Measurements from ENCODE around the gene LAMA2.

DNA sequence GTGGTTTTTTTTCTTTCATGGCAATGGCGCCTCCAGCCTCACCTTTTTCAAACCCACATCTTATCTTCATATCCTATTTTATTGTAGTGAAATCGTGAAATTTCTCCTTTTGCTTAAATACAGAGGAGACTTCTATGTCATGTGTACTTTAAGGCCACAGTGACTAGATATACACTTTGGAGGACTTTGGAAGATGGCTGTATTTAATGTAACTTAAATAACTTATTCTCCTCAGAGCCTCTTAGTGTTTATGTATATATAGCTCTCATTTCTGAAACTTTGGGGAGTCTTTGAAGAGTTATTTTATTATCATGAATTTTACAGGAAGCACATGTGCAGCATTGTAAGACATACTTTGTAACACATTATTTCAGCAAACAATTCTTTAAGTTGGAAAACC, 968 bp downstream of the LAMA2 start:
- TF ChIP-seq, protein P1, sequence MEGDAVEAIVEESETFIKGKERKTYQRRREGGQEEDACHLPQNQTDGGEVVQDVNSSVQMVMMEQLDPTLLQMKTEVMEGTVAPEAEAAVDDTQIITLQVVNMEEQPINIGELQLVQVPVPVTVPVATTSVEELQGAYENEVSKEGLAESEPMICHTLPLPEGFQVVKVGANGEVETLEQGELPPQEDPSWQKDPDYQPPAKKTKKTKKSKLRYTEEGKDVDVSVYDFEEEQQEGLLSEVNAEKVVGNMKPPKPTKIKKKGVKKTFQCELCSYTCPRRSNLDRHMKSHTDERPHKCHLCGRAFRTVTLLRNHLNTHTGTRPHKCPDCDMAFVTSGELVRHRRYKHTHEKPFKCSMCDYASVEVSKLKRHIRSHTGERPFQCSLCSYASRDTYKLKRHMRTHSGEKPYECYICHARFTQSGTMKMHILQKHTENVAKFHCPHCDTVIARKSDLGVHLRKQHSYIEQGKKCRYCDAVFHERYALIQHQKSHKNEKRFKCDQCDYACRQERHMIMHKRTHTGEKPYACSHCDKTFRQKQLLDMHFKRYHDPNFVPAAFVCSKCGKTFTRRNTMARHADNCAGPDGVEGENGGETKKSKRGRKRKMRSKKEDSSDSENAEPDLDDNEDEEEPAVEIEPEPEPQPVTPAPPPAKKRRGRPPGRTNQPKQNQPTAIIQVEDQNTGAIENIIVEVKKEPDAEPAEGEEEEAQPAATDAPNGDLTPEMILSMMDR (IDR thresholded peaks at IDR 0.05) = no peak
- TF ChIP-seq, protein P2, sequence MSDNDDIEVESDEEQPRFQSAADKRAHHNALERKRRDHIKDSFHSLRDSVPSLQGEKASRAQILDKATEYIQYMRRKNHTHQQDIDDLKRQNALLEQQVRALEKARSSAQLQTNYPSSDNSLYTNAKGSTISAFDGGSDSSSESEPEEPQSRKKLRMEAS (IDR thresholded peaks at IDR 0.05; ENCODE audit: low read depth) = no peak
- TF ChIP-seq RAD21 (IDR thresholded peaks at IDR 0.05; ENCODE audit: low read length) = no peak
- TF ChIP-seq, protein P3, sequence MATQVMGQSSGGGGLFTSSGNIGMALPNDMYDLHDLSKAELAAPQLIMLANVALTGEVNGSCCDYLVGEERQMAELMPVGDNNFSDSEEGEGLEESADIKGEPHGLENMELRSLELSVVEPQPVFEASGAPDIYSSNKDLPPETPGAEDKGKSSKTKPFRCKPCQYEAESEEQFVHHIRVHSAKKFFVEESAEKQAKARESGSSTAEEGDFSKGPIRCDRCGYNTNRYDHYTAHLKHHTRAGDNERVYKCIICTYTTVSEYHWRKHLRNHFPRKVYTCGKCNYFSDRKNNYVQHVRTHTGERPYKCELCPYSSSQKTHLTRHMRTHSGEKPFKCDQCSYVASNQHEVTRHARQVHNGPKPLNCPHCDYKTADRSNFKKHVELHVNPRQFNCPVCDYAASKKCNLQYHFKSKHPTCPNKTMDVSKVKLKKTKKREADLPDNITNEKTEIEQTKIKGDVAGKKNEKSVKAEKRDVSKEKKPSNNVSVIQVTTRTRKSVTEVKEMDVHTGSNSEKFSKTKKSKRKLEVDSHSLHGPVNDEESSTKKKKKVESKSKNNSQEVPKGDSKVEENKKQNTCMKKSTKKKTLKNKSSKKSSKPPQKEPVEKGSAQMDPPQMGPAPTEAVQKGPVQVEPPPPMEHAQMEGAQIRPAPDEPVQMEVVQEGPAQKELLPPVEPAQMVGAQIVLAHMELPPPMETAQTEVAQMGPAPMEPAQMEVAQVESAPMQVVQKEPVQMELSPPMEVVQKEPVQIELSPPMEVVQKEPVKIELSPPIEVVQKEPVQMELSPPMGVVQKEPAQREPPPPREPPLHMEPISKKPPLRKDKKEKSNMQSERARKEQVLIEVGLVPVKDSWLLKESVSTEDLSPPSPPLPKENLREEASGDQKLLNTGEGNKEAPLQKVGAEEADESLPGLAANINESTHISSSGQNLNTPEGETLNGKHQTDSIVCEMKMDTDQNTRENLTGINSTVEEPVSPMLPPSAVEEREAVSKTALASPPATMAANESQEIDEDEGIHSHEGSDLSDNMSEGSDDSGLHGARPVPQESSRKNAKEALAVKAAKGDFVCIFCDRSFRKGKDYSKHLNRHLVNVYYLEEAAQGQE (IDR thresholded peaks at IDR 0.05; ENCODE audit: low read depth, low read length) = no peak

Data from SK-N-SH (cell line).